Liver (tissue), 3 donors: ENCODE data around the gene CCDC154.

Source experiments
- ATF3 ChIP-seq: IDR thresholded peaks from 2 replicates; pipeline ENCODE4 v1.6.1; 2016; ENCODE audit warnings: antibody characterized with exemption
- CTCF ChIP-seq: fragments of 150-350 bp; IDR thresholded peaks from 2 replicates; pipeline ENCODE4 v1.5.1; 2017; ENCODE audit warnings: improper control_type of control experiment, low read depth, low read length; ENCODE audit not compliant: missing input control
- GABPA ChIP-seq, 2 donors: IDR thresholded peaks in 1 of 2; conservative IDR thresholded peaks in 1 of 2; 2 replicates each; pipeline ENCODE4 v1.6.1; 2016; ENCODE audit warnings: antibody characterized with exemption in 2 of 2, mild to moderate bottlenecking in 1 of 2, moderate library complexity in 1 of 2
- MAX ChIP-seq: IDR thresholded peaks from 2 replicates; pipeline ENCODE4 v1.6.1; 2016; ENCODE audit warnings: antibody characterized with exemption
- REST ChIP-seq: IDR thresholded peaks from 2 replicates; pipeline ENCODE4 v1.6.1; 2016; ENCODE audit warnings: antibody characterized with exemption, mild to moderate bottlenecking
- YY1 ChIP-seq: IDR thresholded peaks from 2 replicates; pipeline ENCODE4 v1.6.1; 2016; ENCODE audit warnings: antibody characterized with exemption, mild to moderate bottlenecking
- ZBTB33 ChIP-seq: IDR thresholded peaks from 2 replicates; pipeline ENCODE4 v1.6.1; 2016; ENCODE audit warnings: antibody characterized with exemption
- donor health status: healthy.
- donor health status: healthy.

- TF ChIP-seq REST: no peak
- TF ChIP-seq MAX: no peak
- no peak for TF ChIP-seq CTCF
- no peak for TF ChIP-seq GABPA (IDR thresholded peaks at IDR 0.05 in 1 of 2, conservative IDR thresholded peaks at IDR 0.05 in 1 of 2)
- TF ChIP-seq ZBTB33: no peak
- TF ChIP-seq YY1: no peak
- no peak for TF ChIP-seq ATF3
Observed at GRCh38 chr16:1438229-1439057, 5.9 kb downstream of the CCDC154 start.
